Peyer's patch (tissue), 4 donors: ENCODE data around the gene PARD3B. TPM values are rescaled to one million over a fixed set of nuclear protein-coding genes. Genes with fewer than 3 reads are reported as not detected.

Experiments used
- DNase-seq, 3 donors: peaks; one replicate each; pipeline ENCODE4 v3.0.0-alpha.2; 2017 to 2019
- H3K27ac ChIP-seq, 4 donors: fragments of 200-600 bp; sonication (generic); one replicate each; pipeline ENCODE4 v1.5.1; 2016 to 2019
- H3K27me3 ChIP-seq, 2 donors: fragments of 200-600 bp; sonication (generic); one replicate each; pipeline ENCODE4 v1.5.1; 2019
- H3K36me3 ChIP-seq, 3 donors: fragments of 200-600 bp; sonication (generic); one replicate each; pipeline ENCODE4 v1.5.1; 2016 to 2019
- H3K4me1 ChIP-seq, 4 donors: fragments of 200-600 bp; sonication (generic); one replicate each; pipeline ENCODE4 v1.5.1; 2016 to 2019
- H3K4me3 ChIP-seq, 4 donors: fragments of 200-600 bp; sonication (generic); 1 replicate in 3 of 4; 2 replicates in 1 of 4; pipeline ENCODE4 v1.5.1; 2016 to 2019; ENCODE audit warnings: mild to moderate bottlenecking in 1 of 4
- H3K9me3 ChIP-seq, 4 donors: fragments of 200-600 bp; sonication (generic); one replicate each; pipeline ENCODE4 v1.5.1; 2016 to 2019; ENCODE audit warnings: mild to moderate bottlenecking in 1 of 4
- CTCF ChIP-seq, 6 experiments: fragments of 450-650 bp in 4 of 6; fragments of 200-600 bp in 2 of 6; sonication (generic) in 1 of 6; IDR thresholded peaks; one replicate each; pipeline ENCODE4 v1.5.1; 2017 to 2019; ENCODE audit warnings: antibody characterized with exemption in 6 of 6, mild to moderate bottlenecking in 3 of 6, moderate library complexity in 1 of 6
- POLR2A ChIP-seq, 2 donors: fragments of 450-650 bp; IDR thresholded peaks; one replicate each; pipeline ENCODE4 v1.5.1; 2017; ENCODE audit warnings: antibody characterized with exemption in 2 of 2, mild to moderate bottlenecking in 2 of 2, moderate library complexity in 2 of 2
- total RNA-seq, 4 donors: library from RNA; depleted of rRNA; stranded (reverse); fragments of >200 nt; gene quantifications; one replicate each; pipeline ENCODE4 v1.1.0, GENCODE V29; 2016

PARD3B gene
- total RNA-seq, 4 donors from 2014 or later = 19.6 to 52.0 (median 40.6) TPM

GRCh38 chr2:205448189-205448588, 902.9 kb downstream of the PARD3B start:
- H3K27ac ChIP-seq = no peak overlapping the region
- no peaks in the 10 kb centered on the region for H3K36me3 ChIP-seq
- no peaks in the 10 kb centered on the region for H3K4me1 ChIP-seq
- no peak for TF ChIP-seq POLR2A (IDR thresholded peaks at IDR 0.05)
- no peak for TF ChIP-seq CTCF (IDR thresholded peaks at IDR 0.05)
- no peak for DNase-seq
- H3K4me3 ChIP-seq = no peak overlapping the region
- H3K27me3 ChIP-seq = no peaks in the 10 kb centered on the region
- no peaks in the 10 kb centered on the region for H3K9me3 ChIP-seq

- TF ChIP-seq CTCF (IDR thresholded peaks at IDR 0.05) (no peak), POLR2A (IDR thresholded peaks at IDR 0.05) (no peak)
- DNase-seq = no peak
- no peaks in the 10 kb centered on the region for H3K36me3 ChIP-seq
Measured at GRCh38 chr2:205451901-205452512, 906.7 kb downstream of the PARD3B start.

GRCh38 chr2:205453202-205453601, 907.9 kb downstream of the PARD3B start:
- Histone ChIP-seq H3K36me3 (no peaks in the 10 kb centered on the region), H3K27me3 (no peaks in the 10 kb centered on the region), H3K27ac (no peak overlapping the region), H3K4me1 (no peaks in the 10 kb centered on the region), H3K4me3 (no peak overlapping the region), H3K9me3 (no peaks in the 10 kb centered on the region)
- TF ChIP-seq CTCF (IDR thresholded peaks at IDR 0.05) (no peak), POLR2A (IDR thresholded peaks at IDR 0.05) (no peak)
- DNase-seq = no peak

More at GRCh38 chr2:205451901-205452512, 906.7 kb downstream of the PARD3B start:
- no peaks in the 10 kb centered on the region for H3K27me3 ChIP-seq
- H3K4me1 ChIP-seq = no peaks in the 10 kb centered on the region
- no peak overlapping the region for H3K4me3 ChIP-seq
- H3K27ac ChIP-seq = no peak overlapping the region
- H3K9me3 ChIP-seq = no peaks in the 10 kb centered on the region

GRCh38 chr2:205456682-205457081, 911.4 kb downstream of the PARD3B start:
- no peaks in the 10 kb centered on the region for H3K9me3 ChIP-seq
- H3K36me3 ChIP-seq = no peaks in the 10 kb centered on the region
- H3K4me1 ChIP-seq = no peaks in the 10 kb centered on the region
- no peak for DNase-seq
- TF ChIP-seq CTCF (IDR thresholded peaks at IDR 0.05) (no peak), POLR2A (IDR thresholded peaks at IDR 0.05) (no peak)
- H3K27me3 ChIP-seq = no peaks in the 10 kb centered on the region
- H3K27ac ChIP-seq = no peak overlapping the region
- no peak overlapping the region for H3K4me3 ChIP-seq

GRCh38 chr2:205460217-205460616, 914.9 kb downstream of the PARD3B start:
- no peak overlapping the region for H3K27ac ChIP-seq
- no peak overlapping the region for H3K4me3 ChIP-seq
- no peak for TF ChIP-seq CTCF (IDR thresholded peaks at IDR 0.05)
- TF ChIP-seq POLR2A (IDR thresholded peaks at IDR 0.05) = no peak
- H3K4me1 ChIP-seq = no peaks in the 10 kb centered on the region
- no peaks in the 10 kb centered on the region for H3K27me3 ChIP-seq
- no peaks in the 10 kb centered on the region for H3K9me3 ChIP-seq
- no peak for DNase-seq
- H3K36me3 ChIP-seq = no peaks in the 10 kb centered on the region

- H3K4me3 ChIP-seq = no peak overlapping the region
- no peaks in the 10 kb centered on the region for H3K4me1 ChIP-seq
- no peaks in the 10 kb centered on the region for H3K9me3 ChIP-seq
- no peaks in the 10 kb centered on the region for H3K27me3 ChIP-seq
- DNase-seq = no peak
- no peaks in the 10 kb centered on the region for H3K36me3 ChIP-seq
- no peak overlapping the region for H3K27ac ChIP-seq
- no peak for TF ChIP-seq POLR2A (IDR thresholded peaks at IDR 0.05)
- TF ChIP-seq CTCF (IDR thresholded peaks at IDR 0.05) = no peak
Measured at GRCh38 chr2:205461169-205461568, 915.9 kb downstream of the PARD3B start.
